GM21367 (cell line): ENCODE data around the gene SLC9C2.
"Not testable (repeated sequence)": the region's sequence is repeated elsewhere in the genome, so short reads cannot be mapped to it uniquely, and the experiment has no call there.

Source experiments
- ATAC-seq: cut with Tn5 transposase; IDR thresholded peaks from one replicate; pipeline ENCODE4 v1.9.1; 2021; ENCODE audit not compliant: unreplicated experiment

Gene SLC9C2

DNA sequence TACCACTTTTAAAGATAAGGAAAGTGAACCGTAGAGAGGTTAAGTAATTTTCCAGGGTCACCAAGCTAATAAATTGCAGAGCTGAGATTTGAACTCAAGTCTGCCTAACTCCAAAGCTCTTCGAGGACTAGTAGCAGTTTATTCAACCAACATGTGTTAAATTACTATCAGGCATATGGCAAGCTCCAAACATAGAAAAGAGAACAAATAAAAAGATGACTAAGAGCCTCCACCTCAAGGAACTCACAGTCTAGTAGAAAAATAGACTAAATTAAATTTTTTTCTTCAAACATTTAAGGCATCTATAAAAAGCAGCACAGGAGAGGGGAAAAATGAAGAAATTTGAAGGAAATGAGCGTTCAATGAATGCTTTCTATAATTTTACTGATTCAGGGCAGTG, 22.2 kb downstream of the SLC9C2 start:
- no peak for ATAC-seq

GRCh38 chr1:173580071-173580470, 22.8 kb downstream of the SLC9C2 start:
- ATAC-seq, result no peak

- no peak for ATAC-seq
These were observed 29.3 kb downstream of the SLC9C2 start for GRCh38 chr1:173573596-173573995.

- no peak for ATAC-seq
These were observed 30.5 kb downstream of the SLC9C2 start for GRCh38 chr1:173572201-173572873.

DNA sequence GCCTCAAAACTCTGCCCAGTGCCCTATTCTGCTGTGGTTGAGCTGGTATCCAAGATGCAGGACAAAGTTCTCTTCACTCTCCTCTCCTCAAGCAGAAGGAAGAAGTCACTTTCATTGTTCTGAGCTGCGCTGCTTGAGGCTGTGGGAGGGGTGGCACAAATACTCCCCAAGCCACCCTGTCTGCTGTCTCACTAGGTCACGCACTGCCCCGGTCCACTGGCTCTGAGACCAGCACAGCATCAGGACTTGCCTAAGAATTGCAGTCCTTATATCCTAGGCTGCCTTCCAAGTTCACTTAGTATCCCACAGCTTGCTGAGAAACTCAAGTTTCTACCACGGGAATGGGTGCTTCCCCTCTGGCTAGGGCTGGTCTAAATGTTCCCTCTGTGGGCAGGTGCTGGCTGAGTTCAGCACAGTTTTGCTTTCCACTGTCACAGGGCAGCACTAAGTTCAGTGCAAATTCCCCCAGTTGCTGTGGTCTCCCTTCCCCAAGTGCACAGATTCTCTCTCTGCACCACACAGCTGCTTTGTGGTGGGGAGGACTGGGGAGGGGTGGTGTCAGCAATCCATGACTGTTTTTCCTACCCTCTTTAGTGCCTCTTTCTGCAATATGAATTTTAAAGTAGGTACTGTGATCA, 32.4 kb downstream of the SLC9C2 start:
- ATAC-seq, result no peak

- no peak for ATAC-seq
These were observed 34.4 kb downstream of the SLC9C2 start for GRCh38 chr1:173568483-173568882.

GRCh38 chr1:173563846-173564245, 39.0 kb downstream of the SLC9C2 start:
- ATAC-seq, result not testable (repeated sequence)

DNA sequence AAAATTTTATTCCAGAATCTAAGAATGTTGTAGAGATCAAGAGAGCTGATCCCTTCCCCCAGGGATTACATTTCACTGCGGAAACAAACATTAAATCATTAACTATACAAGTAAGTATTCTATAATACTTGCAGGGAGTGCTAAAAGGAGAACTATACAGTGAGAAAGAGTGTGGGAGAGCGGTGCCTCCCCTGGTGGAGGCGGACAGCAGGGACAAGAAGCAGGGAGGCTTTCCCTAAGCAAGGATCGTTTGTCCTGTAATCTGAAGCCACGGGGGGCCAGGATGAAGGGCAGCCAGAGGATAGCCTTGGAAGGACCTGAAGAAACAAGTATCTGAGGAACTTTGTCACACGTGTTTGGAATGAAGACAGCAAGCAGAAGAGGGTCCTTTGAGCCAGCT, 40.1 kb downstream of the SLC9C2 start:
- no peak for ATAC-seq

- no peak for ATAC-seq
These were observed 41.6 kb downstream of the SLC9C2 start for GRCh38 chr1:173561263-173561662.

DNA sequence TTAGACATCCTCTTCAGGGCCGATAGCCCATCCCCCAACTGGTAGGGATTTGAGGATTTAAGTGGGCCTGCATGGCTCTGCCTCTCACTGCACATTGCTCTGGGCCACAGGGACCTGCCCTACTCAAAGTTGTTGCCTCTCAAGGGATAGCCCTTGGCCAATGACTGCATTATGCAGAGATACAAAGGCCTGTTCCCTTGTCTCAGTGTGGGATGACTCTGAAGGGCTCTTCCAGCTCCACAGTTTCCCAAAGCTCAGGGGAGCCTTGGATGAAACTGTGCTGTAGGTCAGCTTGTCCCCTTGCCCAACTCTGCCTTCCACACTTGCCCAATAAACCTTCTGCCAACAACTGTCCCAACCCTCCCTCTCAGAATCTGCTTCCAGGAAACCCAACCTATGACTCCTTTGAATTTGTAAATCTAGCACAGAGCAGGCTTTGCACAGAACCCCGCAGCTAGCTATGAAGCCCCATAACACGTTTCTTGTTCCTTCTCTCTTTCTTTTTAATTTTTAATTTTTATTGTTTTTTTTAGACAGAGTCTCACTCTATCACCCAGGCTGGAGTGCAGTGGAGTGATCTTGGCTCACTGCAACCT, 42.5 kb downstream of the SLC9C2 start:
- ATAC-seq, result no peak

GRCh38 chr1:173555651-173556305, 47.1 kb downstream of the SLC9C2 start:
- ATAC-seq, result no peak

DNA sequence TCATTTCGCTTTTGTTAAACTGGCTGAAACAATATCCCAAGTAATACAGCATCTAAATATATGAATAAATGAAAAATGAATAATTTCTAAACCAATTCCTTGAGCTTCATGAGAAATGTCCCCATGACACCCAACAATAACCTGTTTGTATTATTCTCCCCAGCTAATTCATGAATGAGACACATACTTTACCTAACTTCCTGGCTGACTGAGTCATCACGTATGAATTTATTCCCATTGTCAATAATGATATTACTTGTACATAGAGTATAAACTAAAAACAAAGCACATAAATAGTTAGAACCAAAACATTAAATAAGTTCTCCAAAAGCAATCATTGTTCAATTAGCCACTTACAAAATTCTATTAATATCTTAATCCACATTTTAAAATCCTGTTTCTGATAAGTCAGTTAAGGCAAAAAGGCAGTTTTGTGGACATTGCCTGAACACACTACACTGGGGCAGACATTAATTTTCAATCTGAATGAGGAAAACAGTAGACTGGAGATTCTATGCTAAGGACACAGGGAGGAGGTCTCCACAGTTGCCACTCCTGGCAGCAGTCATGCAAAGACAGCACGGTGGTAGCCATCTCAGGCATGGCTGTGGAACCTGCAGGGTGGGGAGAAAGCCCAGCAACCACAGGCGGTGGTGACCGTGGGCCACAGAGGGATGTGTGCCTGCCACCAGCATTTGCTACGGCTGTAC, 48.2 kb downstream of the SLC9C2 start:
- ATAC-seq, result no peak

DNA sequence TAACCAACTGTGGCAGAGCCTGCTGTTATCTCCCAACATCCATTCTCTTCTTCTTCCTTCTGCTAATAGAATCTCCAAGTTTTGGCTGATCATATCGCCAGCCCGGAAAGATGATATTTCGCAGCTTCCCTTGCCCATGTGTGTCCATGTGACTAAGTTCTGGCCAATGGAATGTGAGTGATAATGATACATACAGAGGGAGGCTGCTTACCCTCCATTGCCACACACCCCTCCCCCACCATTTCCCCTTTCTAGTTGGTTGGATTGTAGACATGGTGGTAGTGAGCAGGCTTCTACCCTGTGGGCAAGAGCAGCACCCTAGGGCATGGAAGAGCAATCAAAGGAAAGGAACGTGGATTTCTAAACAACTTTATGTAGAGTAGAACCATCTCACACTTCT, 48.8 kb downstream of the SLC9C2 start:
- ATAC-seq, result no peak

- no peak for ATAC-seq
These were observed 49.6 kb downstream of the SLC9C2 start for GRCh38 chr1:173553312-173553711.

- ATAC-seq, result no peak
These were observed 51.2 kb downstream of the SLC9C2 start for GRCh38 chr1:173551699-173552098.

DNA sequence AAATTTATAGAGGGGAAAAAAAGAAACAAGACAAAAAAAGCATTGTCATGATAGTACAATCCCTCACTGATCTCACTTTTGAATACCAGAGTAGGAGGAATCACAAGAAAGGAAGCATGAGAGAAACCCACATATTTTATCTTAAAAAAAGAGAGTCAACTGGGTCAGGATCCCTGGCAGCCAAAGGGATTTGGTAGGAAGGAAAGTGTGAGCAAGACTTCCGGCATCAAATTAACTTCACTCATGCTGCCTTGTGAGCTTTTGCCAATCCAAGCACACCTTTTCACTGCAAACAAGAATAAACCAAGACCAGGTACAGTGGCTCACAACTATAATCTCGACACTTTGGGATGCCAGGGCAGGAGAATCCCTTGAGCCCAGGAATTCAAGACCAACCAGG, 53.1 kb downstream of the SLC9C2 start:
- no peak for ATAC-seq

GRCh38 chr1:173545688-173546087, 57.2 kb downstream of the SLC9C2 start:
- ATAC-seq, result no peak

DNA sequence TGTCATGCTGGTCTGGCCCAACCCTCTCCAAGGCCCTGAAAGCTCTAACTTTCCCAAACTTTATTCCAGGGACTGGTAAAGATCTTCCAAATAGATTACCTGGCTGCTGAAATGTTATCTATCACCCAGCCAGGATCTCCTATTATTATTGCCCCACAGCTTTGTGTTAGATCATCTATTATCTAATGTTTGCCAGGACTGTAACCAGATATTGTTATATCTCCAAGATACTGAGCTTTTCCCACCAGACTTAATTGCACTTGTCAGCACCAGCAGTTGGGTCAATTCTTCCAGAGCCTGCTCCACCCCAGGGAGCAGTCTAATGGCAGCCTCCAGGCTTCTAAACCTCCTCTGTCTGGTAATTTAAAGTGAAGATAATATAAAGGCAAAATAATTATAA, 66.6 kb downstream of the SLC9C2 start:
- no peak for ATAC-seq

DNA sequence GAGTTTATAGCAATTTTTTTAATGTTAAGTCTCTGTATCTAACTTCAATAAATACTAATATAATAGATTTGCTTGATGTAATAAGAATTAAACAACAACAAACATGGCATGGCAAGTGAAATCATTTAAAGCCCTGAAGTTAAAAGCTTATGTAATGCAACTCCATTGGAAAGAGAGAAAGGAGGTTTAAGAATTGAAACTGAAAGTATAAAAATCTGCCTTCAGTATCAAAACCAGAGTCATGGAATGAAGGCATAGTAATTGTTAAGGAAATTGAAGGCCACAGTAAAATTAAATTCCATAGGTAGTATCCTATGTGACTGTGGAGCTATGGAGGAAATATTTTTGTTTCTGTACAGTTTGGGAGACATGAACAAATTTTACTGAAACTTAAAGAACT, 70.6 kb downstream of the SLC9C2 start:
- no peak for ATAC-seq

GRCh38 chr1:173530795-173531693, 71.8 kb downstream of the SLC9C2 start:
- no peak for ATAC-seq
